IPS DF 6.9 (cell line): ENCODE data around the gene FIGLA.
"Not testable (repeated sequence)": the region's sequence is repeated elsewhere in the genome, so short reads cannot be mapped to it uniquely, and the experiment has no call there.

Experiments
- DNase-seq: peaks from one replicate; pipeline ENCODE4 v3.0.0-alpha.2; 2013; ENCODE audit warnings: low read depth, low spot score
- H3K27ac ChIP-seq: one replicate; pipeline ENCODE4 v1.5.1; 2013; ENCODE audit warnings: low read length, control low read depth
- H3K27me3 ChIP-seq: 2 replicates; pipeline ENCODE4 v1.6.1; 2013; ENCODE audit warnings: mild to moderate bottlenecking, low read length; ENCODE audit not compliant: control insufficient read depth, insufficient read depth
- H3K36me3 ChIP-seq: 2 replicates; pipeline ENCODE4 v1.6.1; 2013; ENCODE audit warnings: low read length; ENCODE audit not compliant: control insufficient read depth, insufficient read depth
- H3K4me1 ChIP-seq: 2 replicates; pipeline ENCODE4 v1.6.1; 2013; ENCODE audit warnings: low read length; ENCODE audit not compliant: control insufficient read depth, insufficient read depth
- H3K4me3 ChIP-seq: 2 replicates; pipeline ENCODE4 v1.5.1; 2013; ENCODE audit warnings: mild to moderate bottlenecking, low read length
- H3K9me3 ChIP-seq: 2 replicates; pipeline ENCODE4 v1.6.1; 2013; ENCODE audit warnings: low read length, inconsistent platforms; ENCODE audit not compliant: control insufficient read depth, insufficient read depth
- WGBS: extraction: QIAGEN DNeasy Blood & Tissue Kit; methylation state at CpG from one replicate; pipeline ENCODE4 v1.1.7; 2013; ENCODE audit warnings: mixed read lengths, missing lambda C conversion rate; ENCODE audit not compliant: insufficient read length, insufficient coverage; 5-methylcytosine and 5-hydroxymethylcytosine counted together

The FIGLA gene

GRCh38 chr2:70808983-70809958, 18.8 kb upstream of the FIGLA start:
- H3K36me3 ChIP-seq: no peaks in the 10 kb centered on the region
- no peaks in the 10 kb centered on the region for H3K4me1 ChIP-seq
- no peaks in the 10 kb centered on the region for H3K9me3 ChIP-seq
- no CpG with 5 or more reads among the region's 12 CpGs for WGBS
- DNase-seq: no peak
- H3K27me3 ChIP-seq: peaks cover 2% of the 10 kb centered on the region; the same call in 1 of the 2 replicates
- H3K4me3 ChIP-seq: no peak overlapping the region
- no peak overlapping the region for H3K27ac ChIP-seq

- H3K4me3 ChIP-seq: no peak overlapping the region
- H3K9me3 ChIP-seq: no peaks in the 10 kb centered on the region
- no peaks in the 10 kb centered on the region for H3K4me1 ChIP-seq
- no peaks in the 10 kb centered on the region for H3K36me3 ChIP-seq
- H3K27me3 ChIP-seq: peaks cover 2% of the 10 kb centered on the region; the same call in 1 of the 2 replicates
- DNase-seq: no peak
- H3K27ac ChIP-seq: no peak overlapping the region
- no CpG with 5 or more reads among the region's 4 CpGs for WGBS
These were observed 17.3 kb upstream of the FIGLA start for GRCh38 chr2:70807828-70808118.

GRCh38 chr2:70807102-70807827, 16.8 kb upstream of the FIGLA start:
- no peaks in the 10 kb centered on the region for H3K36me3 ChIP-seq
- no peak overlapping the region for H3K4me3 ChIP-seq
- no CpG with 5 or more reads among the region's 6 CpGs for WGBS
- H3K4me1 ChIP-seq: no peaks in the 10 kb centered on the region
- H3K27ac ChIP-seq: no peak overlapping the region
- H3K27me3 ChIP-seq: no peaks in the 10 kb centered on the region
- no peaks in the 10 kb centered on the region for H3K9me3 ChIP-seq
- no peak for DNase-seq

- no peaks in the 10 kb centered on the region for H3K9me3 ChIP-seq
- no peaks in the 10 kb centered on the region for H3K36me3 ChIP-seq
- DNase-seq: no peak
- WGBS: no CpG with 5 or more reads among the region's 6 CpGs
- no peaks in the 10 kb centered on the region for H3K4me1 ChIP-seq
- no peak overlapping the region for H3K4me3 ChIP-seq
- no peak overlapping the region for H3K27ac ChIP-seq
- H3K27me3 ChIP-seq: no peaks in the 10 kb centered on the region
These were observed 16.2 kb upstream of the FIGLA start for GRCh38 chr2:70806620-70807019.

- H3K27me3 ChIP-seq: no peaks in the 10 kb centered on the region
- no peak overlapping the region for H3K4me3 ChIP-seq
- H3K36me3 ChIP-seq: no peaks in the 10 kb centered on the region
- H3K27ac ChIP-seq: no peak overlapping the region
- H3K9me3 ChIP-seq: no peaks in the 10 kb centered on the region
- H3K4me1 ChIP-seq: no peaks in the 10 kb centered on the region
- WGBS: no CpG with 5 or more reads among the region's 5 CpGs
- DNase-seq: no peak
These were observed 15.6 kb upstream of the FIGLA start for GRCh38 chr2:70806013-70806412.

- H3K36me3 ChIP-seq: no peaks in the 10 kb centered on the region
- H3K4me1 ChIP-seq: no peaks in the 10 kb centered on the region
- no peak overlapping the region for H3K27ac ChIP-seq
- no peaks in the 10 kb centered on the region for H3K27me3 ChIP-seq
- no peak for DNase-seq
- WGBS: no CpG with 5 or more reads among the region's 10 CpGs
- H3K4me3 ChIP-seq: no peak overlapping the region
- H3K9me3 ChIP-seq: no peaks in the 10 kb centered on the region
These were observed 11.3 kb upstream of the FIGLA start for GRCh38 chr2:70801607-70802263.

GRCh38 chr2:70799706-70800105, 9.3 kb upstream of the FIGLA start:
- WGBS: no CpG with 5 or more reads among the region's 2 CpGs
- peaks cover 2% of the 10 kb centered on the region; the same call in 1 of the 2 replicates for H3K27me3 ChIP-seq

GRCh38 chr2:70797996-70798395, 7.6 kb upstream of the FIGLA start:
- DNase-seq, H3K27me3 ChIP-seq, H3K9me3 ChIP-seq, H3K36me3 ChIP-seq, H3K4me1 ChIP-seq, H3K4me3 ChIP-seq, H3K27ac ChIP-seq: not testable (repeated sequence)
- WGBS: no CpG with 5 or more reads among the region's 3 CpGs

More at GRCh38 chr2:70799706-70800105, 9.3 kb upstream of the FIGLA start:
- H3K4me1 ChIP-seq: no peaks in the 10 kb centered on the region
- no peaks in the 10 kb centered on the region for H3K36me3 ChIP-seq
- DNase-seq: no peak
- H3K27ac ChIP-seq: no peak overlapping the region
- no peak overlapping the region for H3K4me3 ChIP-seq
- no peaks in the 10 kb centered on the region for H3K9me3 ChIP-seq

- no peaks in the 10 kb centered on the region for H3K4me1 ChIP-seq
- peaks cover 3% of the 10 kb centered on the region for H3K27me3 ChIP-seq
- no peak overlapping the region for H3K4me3 ChIP-seq
- no peaks in the 10 kb centered on the region for H3K9me3 ChIP-seq
- H3K36me3 ChIP-seq: no peaks in the 10 kb centered on the region
- no peak overlapping the region for H3K27ac ChIP-seq
- WGBS: no CpG with 5 or more reads among the region's 2 CpGs
- no peak for DNase-seq
These were observed 7.1 kb upstream of the FIGLA start for GRCh38 chr2:70797506-70797905.

GRCh38 chr2:70796262-70796661, 5.8 kb upstream of the FIGLA start:
- no peak for DNase-seq
- no peaks in the 10 kb centered on the region for H3K9me3 ChIP-seq
- H3K27ac ChIP-seq: no peak overlapping the region
- H3K4me1 ChIP-seq: no peaks in the 10 kb centered on the region
- H3K4me3 ChIP-seq: no peak overlapping the region
- no CpG with 5 or more reads among the region's 1 CpG for WGBS
- H3K36me3 ChIP-seq: no peaks in the 10 kb centered on the region
- H3K27me3 ChIP-seq: peaks cover 11% of the 10 kb centered on the region
